ENCODE data around the gene RXFP1.

RXFP1 gene

DNA sequence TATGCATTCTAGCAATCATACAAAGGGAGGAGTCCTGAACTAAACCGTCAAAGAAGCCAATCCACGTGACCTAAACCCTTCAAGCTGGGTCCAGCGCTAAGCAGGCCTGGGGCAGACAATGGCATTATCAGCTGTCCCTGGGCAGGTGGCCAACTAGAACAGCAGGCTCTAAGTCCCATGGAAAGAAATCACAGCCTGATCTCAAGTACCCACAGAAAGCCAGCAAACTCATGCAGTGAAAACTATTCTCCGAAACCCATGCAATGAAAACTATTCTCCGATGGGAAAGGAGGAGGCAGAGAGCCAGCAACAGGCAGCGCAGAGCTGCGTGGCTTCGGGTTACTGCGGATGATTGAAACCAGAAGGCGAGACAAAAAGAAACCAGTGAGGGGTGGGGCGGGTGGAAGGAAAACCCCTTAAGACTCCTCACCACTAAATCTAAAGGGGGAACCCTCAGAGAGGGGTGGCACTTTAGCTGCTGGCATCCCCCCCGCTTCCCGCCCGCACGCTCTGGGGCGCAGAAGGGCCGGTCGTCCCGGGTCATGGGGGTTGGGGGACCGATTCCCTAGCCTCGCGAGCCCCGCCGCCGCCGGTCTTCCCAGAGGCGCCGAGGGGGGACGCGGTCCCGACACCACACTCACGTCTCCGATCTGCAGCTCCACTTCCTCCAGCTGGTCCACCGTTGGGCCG lies 149.4 kb downstream of the RXFP1 start:
- no peaks in the 10 kb centered on the region for H3K9me3 ChIP-seq (ENCODE audit: control insufficient read depth, insufficient read depth, low read length)
- TF ChIP-seq EZH2phosphoT487 (IDR thresholded peaks at IDR 0.05; ENCODE audit: borderline replicate concordance, low read length) (no peak), CTCF (IDR thresholded peaks at IDR 0.05; ENCODE audit: low read depth, low read length, poor library complexity, severe bottlenecking) (no peak)
- peaks cover 27% of the 10 kb centered on the region for H3K4me1 ChIP-seq (ENCODE audit: control insufficient read depth, low read length)
- peaks cover 25% of the 10 kb centered on the region for H3K36me3 ChIP-seq (ENCODE audit: control insufficient read depth, low read length)
- H3K79me2 ChIP-seq (ENCODE audit: control insufficient read depth, low read length), result peaks cover 48% of the 10 kb centered on the region
- H4K20me1 ChIP-seq (ENCODE audit: control insufficient read depth, insufficient read depth, low read depth, low read length), result peaks cover 5% of the 10 kb centered on the region; the same call in 1 of the 2 replicates
- peak overlapping the region; percentile 61 for H3K27ac ChIP-seq (ENCODE audit: low read depth, low read length)
- H3K27me3 ChIP-seq (ENCODE audit: control insufficient read depth, low read length), result no peaks in the 10 kb centered on the region
- H3K4me2 ChIP-seq (ENCODE audit: low read length), result peak overlapping the region; percentile 97
- H3K9me2 ChIP-seq (replicated peaks; ENCODE audit: control insufficient read depth, low read length), result no peaks in the 10 kb centered on the region
- no peaks in the 10 kb centered on the region; the same call in none of the 2 replicates for H3F3A ChIP-seq (ENCODE audit: control insufficient read depth, insufficient read depth)
- H3K4me3 ChIP-seq (ENCODE audit: low read length), result peak overlapping the region; percentile 96

- peaks cover 48% of the 10 kb centered on the region for H3K79me2 ChIP-seq (ENCODE audit: control insufficient read depth, low read length)
Observed at GRCh38 chr4:158671665-158671914, 149.9 kb downstream of the RXFP1 start, which contains the start of gene C4orf46. Gene C4orf46, minus strand, starts transcription at chr4:158671887. Its CDS starts 86 bp downstream, at chr4:158671801.

GRCh38 chr4:158671915-158672806 lies 150.5 kb downstream of the RXFP1 start, which contains the start of gene ETFDH:
Gene ETFDH, plus strand, starts transcription at chr4:158672296. Its CDS starts 161 bp downstream, at chr4:158672457.
- Histone ChIP-seq H3K27ac (ENCODE audit: low read depth, low read length) (peak within 1 kb of the TSS; percentile 61), H3K9me3 (ENCODE audit: control insufficient read depth, insufficient read depth, low read length) (no peaks in the 10 kb centered on the region), H4K20me1 (ENCODE audit: control insufficient read depth, insufficient read depth, low read depth, low read length) (peaks cover 5% of the 10 kb centered on the region; the same call in 1 of the 2 replicates), H3K4me2 (ENCODE audit: low read length) (peak within 1 kb of the TSS; percentile 97), H3K4me3 (ENCODE audit: low read length) (peak within 1 kb of the TSS; percentile 96), H3F3A (ENCODE audit: control insufficient read depth, insufficient read depth) (no peaks in the 10 kb centered on the region; the same call in none of the 2 replicates), H3K9me2 (replicated peaks; ENCODE audit: control insufficient read depth, low read length) (no peaks in the 10 kb centered on the region), H3K36me3 (ENCODE audit: control insufficient read depth, low read length) (peaks cover 17% of the 10 kb centered on the region), H3K27me3 (ENCODE audit: control insufficient read depth, low read length) (no peaks in the 10 kb centered on the region), H3K79me2 (ENCODE audit: control insufficient read depth, low read length) (peaks cover 48% of the 10 kb centered on the region), H3K4me1 (ENCODE audit: control insufficient read depth, low read length) (peaks cover 27% of the 10 kb centered on the region)
- TF ChIP-seq CTCF (IDR thresholded peaks at IDR 0.05; ENCODE audit: low read depth, low read length, poor library complexity, severe bottlenecking), result peak; percentile 95
- TF ChIP-seq EZH2phosphoT487 (IDR thresholded peaks at IDR 0.05; ENCODE audit: borderline replicate concordance, low read length), result no peak

More at GRCh38 chr4:158671665-158671914, 149.9 kb downstream of the RXFP1 start, which contains the start of gene C4orf46:
- TF ChIP-seq EZH2phosphoT487 (IDR thresholded peaks at IDR 0.05; ENCODE audit: borderline replicate concordance, low read length) (no peak), CTCF (IDR thresholded peaks at IDR 0.05; ENCODE audit: low read depth, low read length, poor library complexity, severe bottlenecking) (no peak)
- no peaks in the 10 kb centered on the region for H3K9me3 ChIP-seq (ENCODE audit: control insufficient read depth, insufficient read depth, low read length)
- H3K27me3 ChIP-seq (ENCODE audit: control insufficient read depth, low read length), result no peaks in the 10 kb centered on the region
- H3K4me2 ChIP-seq (ENCODE audit: low read length), result peak within 1 kb of the TSS; percentile 97
- peaks cover 20% of the 10 kb centered on the region for H3K36me3 ChIP-seq (ENCODE audit: control insufficient read depth, low read length)
- H3F3A ChIP-seq (ENCODE audit: control insufficient read depth, insufficient read depth), result no peaks in the 10 kb centered on the region; the same call in none of the 2 replicates
- H3K4me1 ChIP-seq (ENCODE audit: control insufficient read depth, low read length), result peaks cover 27% of the 10 kb centered on the region
- H3K4me3 ChIP-seq (ENCODE audit: low read length), result peak within 1 kb of the TSS; percentile 96
- H3K9me2 ChIP-seq (replicated peaks; ENCODE audit: control insufficient read depth, low read length), result no peaks in the 10 kb centered on the region
- peak within 1 kb of the TSS; percentile 61 for H3K27ac ChIP-seq (ENCODE audit: low read depth, low read length)
- H4K20me1 ChIP-seq (ENCODE audit: control insufficient read depth, insufficient read depth, low read depth, low read length), result peaks cover 5% of the 10 kb centered on the region; the same call in 1 of the 2 replicates

All from DOHH2 (cell line).